H1 (cell line): ENCODE data around the gene PLA2G4A. TPM values are rescaled to one million over a fixed set of nuclear protein-coding genes. Genes with fewer than 3 reads are reported as not detected.

ENCODE experiments used
- CEBPB ChIP-seq: IDR thresholded peaks from 2 replicates; pipeline ENCODE4 v1.6.1; 2012; ENCODE audit warnings: low read depth, low read length
- HDAC2 ChIP-seq, 2 experiments: fragments of 300-600 bp in 1 of 2; sonication (generic) in 1 of 2; IDR thresholded peaks; 2 replicates each; pipeline ENCODE4 v1.6.1; 2011 to 2012; ENCODE audit warnings: low read depth in 2 of 2, low read length in 2 of 2, mild to moderate bottlenecking in 2 of 2, moderate library complexity in 2 of 2, borderline replicate concordance in 1 of 2, inconsistent platforms in 1 of 2
- KDM4A ChIP-seq: IDR thresholded peaks from one replicate; pipeline ENCODE4 v1.7.1; 2012; ENCODE audit warnings: low read depth, mild to moderate bottlenecking, moderate library complexity, low read length, inconsistent platforms; ENCODE audit not compliant: severe bottlenecking
- KDM5A ChIP-seq: fragments of 200-600 bp; IDR thresholded peaks from 2 replicates; pipeline ENCODE4 v1.7.1; 2012; ENCODE audit warnings: mild to moderate bottlenecking, low read length, inconsistent platforms, mixed read lengths
- RNF2 ChIP-seq: fragments of 200-900, 300-1000 bp; sonication (generic); IDR thresholded peaks from 2 replicates; pipeline ENCODE4 v1.7.1; 2016; ENCODE audit warnings: borderline replicate concordance, low read depth, mild to moderate bottlenecking, antibody characterized with exemption, low read length; ENCODE audit not compliant: poor library complexity, severe bottlenecking; ENCODE audit errors: missing control alignments
- SUZ12 ChIP-seq: fragments of 200-600 bp; sonication (generic); IDR thresholded peaks from 2 replicates; pipeline ENCODE4 v1.6.1; 2012; ENCODE audit warnings: mild to moderate bottlenecking, inconsistent platforms, low read length, moderate library complexity, mixed read lengths
- TEAD4 ChIP-seq: IDR thresholded peaks from 2 replicates; pipeline ENCODE4 v1.6.1; 2012; ENCODE audit warnings: low read depth, low read length, inconsistent platforms, mixed read lengths
- polyA plus RNA-seq, 7 experiments: library from polyadenylated mRNA; depleted of rRNA in 3 of 7; stranded (reverse) in 5 of 7; unstranded in 2 of 7; fragments of >200 nt in 5 of 7; fragments of 200-250 nt in 2 of 7; gene quantifications; 1 replicate in 5 of 7; 2 replicates in 1 of 7; 4 replicates in 1 of 7; pipeline versions ENCODE4 v1.2.1 to v1.2.3, GENCODE V29; 2011 to 2013; ENCODE audit warnings: missing spikeins in 2 of 7, mixed read lengths in 2 of 7
- total RNA-seq: library from RNA; stranded (reverse); fragmentation: NEBNext Ultra II Directional; extraction: Animal tissue kit (Norgen Biotek cat#: 25700); gene quantifications from 2 replicates; pipeline ENCODE4 v1.2.1, GENCODE V29; 2021
- TF ChIP-seq, protein P1 (sequence below): IDR thresholded peaks from 2 replicates; pipeline ENCODE4 v1.6.1; 2012; ENCODE audit warnings: inconsistent platforms

PLA2G4A gene
- total and polyA plus RNA-seq, 2 of the 8 experiments (the other 6 are each of a cell fraction or from before 2014, with no cell fraction given), result 0.63 to 1.4 TPM

DNA sequence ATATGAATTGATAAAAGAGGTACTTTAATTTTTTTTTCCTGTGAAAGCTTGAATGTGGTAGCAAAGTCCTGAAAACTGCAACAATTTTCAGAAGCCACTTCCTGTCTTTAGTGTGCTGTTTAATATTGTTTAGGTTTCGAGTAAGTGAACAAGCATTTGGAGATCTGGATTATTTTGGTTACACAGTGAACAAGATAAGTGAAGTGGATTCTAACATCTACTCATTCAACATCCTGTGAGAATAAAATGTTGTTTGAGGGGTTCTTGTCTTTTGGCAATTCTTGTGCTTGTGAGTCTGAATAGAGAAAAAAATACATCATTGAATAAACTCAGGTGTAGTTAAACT, 35.2 kb upstream of the PLA2G4A start (continued):
- TF ChIP-seq RNF2 (no peak), TEAD4 (no peak), SUZ12 (no peak), HDAC2 (IDR thresholded peaks at IDR 0.05; ENCODE audit: borderline replicate concordance in 1 of 2, low read depth in 2 of 2, low read length in 2 of 2) (no peak), KDM4A (no peak), KDM5A (no peak), CEBPB (no peak)
- TF ChIP-seq, protein P1, sequence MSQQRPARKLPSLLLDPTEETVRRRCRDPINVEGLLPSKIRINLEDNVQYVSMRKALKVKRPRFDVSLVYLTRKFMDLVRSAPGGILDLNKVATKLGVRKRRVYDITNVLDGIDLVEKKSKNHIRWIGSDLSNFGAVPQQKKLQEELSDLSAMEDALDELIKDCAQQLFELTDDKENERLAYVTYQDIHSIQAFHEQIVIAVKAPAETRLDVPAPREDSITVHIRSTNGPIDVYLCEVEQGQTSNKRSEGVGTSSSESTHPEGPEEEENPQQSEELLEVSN, result no peak
